Activated CD4-positive, alpha-beta T cell treated with anti-CD3 and anti-CD28 coated beads for 48 hours (primary cell): ENCODE results near the gene CLDN9.

Source experiments
- DNase-seq: peaks from one replicate; pipeline ENCODE4 v3.0.0-alpha.2; 2020

CLDN9 gene

GRCh38 chr16:2999929-3000328, 12.8 kb upstream of the CLDN9 start:
- DNase-seq: no peak

GRCh38 chr16:3000540-3000939, 12.2 kb upstream of the CLDN9 start:
- no peak for DNase-seq

GRCh38 chr16:3001316-3001715, 11.4 kb upstream of the CLDN9 start:
- DNase-seq: no peak

- peak; percentile 98 for DNase-seq
These were observed 9.0 kb upstream of the CLDN9 start for GRCh38 chr16:3003582-3004270.

DNA sequence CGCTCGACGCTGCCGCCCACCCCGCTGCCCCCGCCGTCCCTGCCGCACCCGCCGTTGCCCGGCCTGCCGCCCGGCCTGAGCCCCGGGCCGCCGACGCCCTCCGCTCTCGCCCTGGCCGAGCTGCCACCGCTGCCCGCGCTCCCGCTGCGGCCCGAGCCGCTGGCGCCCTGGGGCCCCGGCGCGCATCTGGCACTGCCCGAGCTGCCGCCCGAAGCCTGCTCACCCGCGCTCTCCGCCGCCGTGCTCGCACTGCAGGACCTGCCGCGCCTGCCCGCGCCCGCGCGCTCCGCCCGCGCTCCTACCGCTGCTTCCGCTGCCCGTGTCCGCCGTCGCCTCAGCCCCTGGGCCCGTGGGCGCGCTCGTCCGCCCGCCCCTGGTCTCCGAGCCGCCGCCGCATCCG, 8.4 kb upstream of the CLDN9 start:
- peak; percentile 27 for DNase-seq

- DNase-seq: no peak
These were observed 7.9 kb upstream of the CLDN9 start for GRCh38 chr16:3004781-3005284.

DNA sequence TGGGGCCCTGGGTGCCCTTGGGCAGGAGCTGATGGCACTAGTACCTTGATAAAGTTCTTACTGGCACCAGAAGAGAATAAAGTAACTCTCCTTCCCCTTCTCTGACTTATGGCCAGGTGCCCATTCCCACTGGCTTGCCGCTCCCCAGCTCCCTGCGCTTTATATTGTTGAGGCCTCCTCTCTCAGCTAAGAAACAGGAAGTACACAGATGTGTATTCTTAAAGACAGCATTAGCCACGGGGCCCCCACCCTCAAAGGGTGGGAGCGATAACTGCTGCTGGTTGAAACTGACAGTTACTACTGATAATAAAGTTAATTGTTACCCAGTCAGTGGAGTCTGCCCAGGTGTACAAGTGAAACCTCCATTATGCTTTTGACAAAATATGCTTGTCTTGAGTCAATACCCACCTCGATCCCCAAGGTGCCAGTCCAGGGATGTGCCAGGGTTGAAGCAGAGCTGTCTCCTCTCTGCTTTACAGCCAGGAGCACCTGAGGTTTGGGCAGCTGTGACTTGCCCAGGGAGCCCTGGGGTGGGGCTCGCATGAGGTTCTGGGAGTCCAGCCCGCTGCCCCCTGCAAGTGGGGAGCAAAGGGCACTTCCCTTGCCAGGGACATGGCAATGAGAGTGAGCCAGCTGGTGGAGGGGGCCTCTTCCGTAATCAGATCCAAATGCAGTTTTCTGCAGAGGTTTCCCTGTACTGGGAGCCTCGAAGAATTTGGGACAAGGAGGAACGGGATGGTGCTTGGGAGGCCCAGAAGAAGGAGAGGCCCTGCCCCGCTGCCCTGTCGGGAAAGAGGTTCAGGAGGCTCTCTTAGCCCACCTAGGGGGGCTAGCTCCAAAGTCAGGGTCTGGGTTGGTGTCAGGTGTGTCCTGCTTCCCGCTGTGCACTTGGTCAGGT, 5.4 kb upstream of the CLDN9 start:
- DNase-seq: no peak

DNA sequence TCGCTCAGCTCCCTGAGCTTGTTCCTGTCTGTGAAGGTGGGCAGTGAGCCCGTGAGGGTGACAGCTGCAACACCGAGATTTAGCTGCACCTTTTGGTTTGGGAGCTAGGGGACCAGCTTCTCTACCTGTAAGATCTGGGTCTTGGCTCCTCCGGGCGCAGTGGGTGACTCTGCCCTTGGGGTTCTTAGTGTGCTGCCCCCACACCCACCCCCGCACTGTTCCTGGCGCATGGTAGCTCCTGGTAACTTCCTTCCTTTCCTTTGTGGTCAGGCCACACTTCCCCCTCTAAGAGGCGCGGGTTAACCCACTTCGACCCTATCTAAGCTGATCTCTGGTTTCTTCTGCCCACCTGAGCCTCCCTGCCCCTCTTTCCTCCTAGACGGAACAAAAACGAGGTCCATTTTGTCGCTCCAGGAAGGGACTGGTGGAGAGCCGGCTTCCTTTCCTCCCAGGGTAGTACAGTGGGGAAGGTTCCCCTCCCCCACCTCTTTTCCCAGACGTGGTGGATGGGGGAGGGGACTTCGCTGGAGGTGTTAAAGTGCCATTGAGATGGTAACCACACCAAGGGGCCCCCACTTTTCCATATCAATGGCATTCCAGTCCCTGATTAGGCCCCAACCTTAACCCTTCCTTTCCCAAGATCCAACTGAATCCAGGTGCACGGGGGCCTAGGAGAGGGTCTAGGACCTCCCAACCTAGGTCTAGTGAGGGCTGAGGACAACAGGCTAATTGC, 4.6 kb upstream of the CLDN9 start:
- DNase-seq: no peak

DNA sequence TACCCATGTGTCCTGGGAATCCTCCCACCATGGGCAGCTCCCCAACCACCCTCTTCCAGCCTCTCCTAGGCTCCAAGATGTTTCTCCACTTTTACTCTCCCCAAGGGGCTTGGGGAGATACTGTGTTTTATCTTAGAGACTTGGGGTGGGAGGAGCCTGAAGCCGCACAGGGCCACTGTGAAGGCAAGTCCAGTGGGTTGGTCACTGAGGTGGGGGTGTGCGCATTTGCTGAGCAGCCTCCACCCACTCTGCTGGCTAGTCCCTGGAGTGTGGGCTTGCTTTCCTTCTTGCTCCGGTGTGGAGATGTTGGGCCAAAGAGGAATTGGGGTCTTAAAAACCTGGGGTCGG, 4.1 kb upstream of the CLDN9 start:
- DNase-seq: no peak

- no peak for DNase-seq
These were observed 2.9 kb upstream of the CLDN9 start for GRCh38 chr16:3009568-3010390.

- no peak for DNase-seq
These were observed 2.2 kb upstream of the CLDN9 start for GRCh38 chr16:3010510-3010909.

DNA sequence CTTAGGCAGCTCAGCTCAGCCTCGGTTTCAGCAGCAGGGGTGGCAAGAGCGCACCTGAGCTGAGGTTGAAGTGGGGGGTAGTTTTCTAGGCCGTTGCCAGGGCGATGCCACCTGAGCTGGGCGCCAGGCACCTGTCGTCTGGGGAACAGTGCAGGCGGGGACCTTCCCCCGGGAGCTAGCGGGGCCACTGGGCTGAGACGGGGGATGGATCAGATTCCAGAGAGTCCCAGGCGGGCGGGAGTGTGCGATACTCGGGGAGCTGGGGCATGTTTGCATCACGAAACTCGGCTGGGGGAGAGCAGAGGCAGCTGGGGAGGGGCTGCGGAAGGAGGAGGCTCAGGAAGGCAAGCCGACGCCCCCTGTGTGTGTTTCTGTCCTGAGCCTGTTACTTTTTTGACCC, 477 bp upstream of the CLDN9 start:
- DNase-seq: no peak

- DNase-seq: no peak
These were observed 798 bp downstream of the CLDN9 start for GRCh38 chr16:3013491-3013951.

- no peak for DNase-seq
These were observed 1.4 kb downstream of the CLDN9 start for GRCh38 chr16:3013998-3014690.

DNA sequence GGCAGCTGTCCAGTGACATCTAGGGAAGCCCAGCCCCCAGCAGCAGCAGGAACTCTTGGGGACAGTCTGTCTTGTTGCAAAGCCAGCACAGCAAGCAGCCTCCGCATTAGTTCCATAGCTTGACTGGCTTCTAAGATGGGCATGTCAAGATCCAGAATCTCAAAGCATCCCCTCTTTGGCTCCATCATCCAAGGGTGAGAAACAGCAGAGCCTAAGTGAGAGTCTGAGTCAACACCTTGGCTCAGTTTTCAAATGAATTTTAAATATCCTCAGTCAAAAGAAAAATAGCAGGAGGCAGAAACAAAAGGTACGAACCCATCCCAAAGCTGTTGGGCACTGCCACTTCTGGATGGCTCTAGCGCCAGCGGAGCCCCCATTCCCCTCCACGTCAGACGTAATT, 2.2 kb downstream of the CLDN9 start:
- no peak for DNase-seq

GRCh38 chr16:3015865-3016521, 3.3 kb downstream of the CLDN9 start:
- DNase-seq: no peak

DNA sequence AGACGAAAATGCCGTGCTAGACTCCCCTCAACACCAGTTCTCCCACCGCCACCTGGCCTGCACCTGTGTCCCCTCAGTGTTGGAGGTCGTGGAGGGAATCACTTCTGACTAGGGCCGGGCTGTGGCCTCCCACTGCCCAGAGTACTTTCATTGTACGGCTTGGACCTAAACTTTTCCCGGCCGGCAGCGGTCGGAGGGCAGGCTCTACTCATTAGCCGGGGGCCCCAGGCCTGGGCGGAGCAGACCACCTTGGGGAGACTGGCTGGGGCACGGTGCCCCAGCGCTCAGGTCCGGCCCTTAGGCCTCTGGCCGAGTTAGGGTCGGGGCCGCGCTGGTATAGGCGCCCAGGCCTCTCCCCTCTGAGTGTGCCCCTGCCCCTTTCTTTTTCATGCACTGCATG, 4.6 kb downstream of the CLDN9 start:
- DNase-seq: no peak

DNA sequence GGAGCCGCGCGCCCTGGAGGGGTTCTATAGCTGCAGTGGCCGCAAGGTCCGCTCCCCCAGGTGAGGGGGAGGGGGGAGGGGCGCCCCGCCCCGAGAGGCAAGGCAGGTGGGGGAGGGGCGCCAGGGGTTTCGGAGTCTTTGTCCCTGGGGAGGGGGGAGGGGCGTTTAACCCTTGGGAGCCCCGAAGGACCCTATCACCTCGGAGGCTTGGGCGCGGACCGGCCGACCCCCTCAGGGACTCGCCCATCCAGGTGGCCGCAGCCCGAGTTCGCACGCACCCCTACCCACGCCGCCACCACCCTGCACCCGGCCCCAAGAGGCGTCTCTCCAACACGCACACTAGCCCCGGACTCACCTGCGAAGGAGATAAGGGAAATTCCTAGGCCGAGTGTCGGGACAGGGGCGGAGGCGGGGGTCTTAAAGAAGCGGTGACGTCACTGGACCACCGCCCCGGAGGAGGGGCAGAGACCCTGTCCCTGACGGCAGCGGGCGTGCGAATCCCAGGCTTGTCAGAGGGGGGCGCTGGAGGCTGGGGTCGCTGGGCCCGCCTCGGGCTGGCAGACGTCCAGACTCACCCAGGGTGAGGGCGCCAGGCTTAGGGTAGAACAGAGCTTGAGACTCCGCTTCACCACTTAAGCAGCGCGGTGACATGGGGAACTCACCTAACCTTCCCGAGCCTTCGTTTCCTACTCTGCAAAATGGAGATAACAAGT, 5.2 kb downstream of the CLDN9 start, which contains the start of gene CLDN6:
CLDN6 (minus strand) TSS at position 390 of the 713 bp plus-strand sequence. CDS start 2,162 bp downstream, outside the sequence.
- DNase-seq: peak; percentile 64

GRCh38 chr16:3019594-3020246, 7.0 kb downstream of the CLDN9 start:
- peak; percentile 21 for DNase-seq

- DNase-seq: peak; percentile 77
These were observed 7.5 kb downstream of the CLDN9 start, which contains the start of gene TNFRSF12A for GRCh38 chr16:3020247-3020603. TNFRSF12A (plus strand) TSS chr16:3020368; CDS start chr16:3020398, 30 bp downstream.
